HEK293T (cell line): ENCODE data around the gene UFSP1.

ENCODE experiments used
- BHLHE40 ChIP-seq: fragments of 450-650 bp; IDR thresholded peaks from 2 replicates; pipeline ENCODE4 v1.6.1; 2016; ENCODE audit warnings: mild to moderate bottlenecking, moderate library complexity, borderline replicate concordance
- HDGF ChIP-seq: fragments of 450-650 bp; IDR thresholded peaks from 2 replicates; pipeline ENCODE4 v1.6.1; 2017; ENCODE audit warnings: antibody characterized with exemption, borderline replicate concordance
- NFRKB ChIP-seq: fragments of 450-650 bp; IDR thresholded peaks from 2 replicates; pipeline ENCODE4 v1.6.1; 2016; ENCODE audit warnings: mild to moderate bottlenecking, moderate library complexity
- SP1 ChIP-seq: fragments of 450-650 bp; IDR thresholded peaks from 2 replicates; pipeline ENCODE4 v1.6.1; 2017
- SUZ12 ChIP-seq: fragments of 450-650 bp; IDR thresholded peaks from 2 replicates; pipeline ENCODE4 v1.6.1; 2016; ENCODE audit warnings: mild to moderate bottlenecking
- TARDBP ChIP-seq: fragments of 450-650 bp; IDR thresholded peaks from 2 replicates; pipeline ENCODE4 v1.6.1; 2016

- no peak for TF ChIP-seq HDGF
- TF ChIP-seq TARDBP = no peak
- no peak for TF ChIP-seq BHLHE40
- TF ChIP-seq SUZ12 = no peak
- TF ChIP-seq NFRKB = no peak
- TF ChIP-seq SP1 = no peak
These were observed 2.2 kb upstream of the UFSP1 start for GRCh38 chr7:100891568-100892247.
